ENCODE results near the gene C5AR2.
"Not testable (repeated sequence)": the region's sequence is repeated elsewhere in the genome, so short reads cannot be mapped to it uniquely, and the experiment has no call there.

Gene C5AR2

DNA sequence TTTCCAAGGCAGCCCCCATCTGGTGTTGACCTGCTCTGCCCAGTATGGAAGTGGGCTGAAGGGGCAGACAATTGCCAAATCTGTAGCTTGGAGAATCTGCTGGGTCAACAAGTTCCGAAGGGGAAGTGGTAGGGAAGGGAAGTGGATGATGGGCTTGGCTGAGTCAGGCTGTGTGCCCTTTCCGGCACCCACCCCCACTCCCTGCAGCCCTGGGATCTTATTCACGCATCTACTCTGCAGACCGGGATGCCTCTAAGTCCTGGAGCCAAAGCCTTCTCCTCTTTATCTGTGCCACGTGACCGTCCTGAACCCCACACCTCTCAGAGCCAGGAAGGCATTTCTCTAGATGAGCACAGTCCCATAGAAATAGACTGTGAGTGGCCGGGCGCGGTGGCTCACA, 7.5 kb upstream of the C5AR2 start:
- peaks cover 7% of the 10 kb centered on the region for H3K4me1 ChIP-seq (ENCODE audit: control insufficient read depth, low read length)
- no peaks in the 10 kb centered on the region for H3K9me3 ChIP-seq (ENCODE audit: control insufficient read depth, insufficient read depth, low read length)
- no peaks in the 10 kb centered on the region for H4K20me1 ChIP-seq (ENCODE audit: control insufficient read depth, insufficient read depth, low read depth, low read length)
- no peaks in the 10 kb centered on the region for H3K9me2 ChIP-seq (replicated peaks; ENCODE audit: control insufficient read depth, low read length)
- H3K27me3 ChIP-seq (ENCODE audit: control insufficient read depth, low read length), result peaks cover 5% of the 10 kb centered on the region; the same call in 1 of the 2 replicates
- no peaks in the 10 kb centered on the region for H3K79me2 ChIP-seq (ENCODE audit: control insufficient read depth, low read length)
- no peak overlapping the region for H3K27ac ChIP-seq (ENCODE audit: low read depth, low read length)
- no peaks in the 10 kb centered on the region for H3K36me3 ChIP-seq (ENCODE audit: control insufficient read depth, low read length)
- H3F3A ChIP-seq (ENCODE audit: control insufficient read depth, insufficient read depth), result no peaks in the 10 kb centered on the region
- TF ChIP-seq, protein P1, sequence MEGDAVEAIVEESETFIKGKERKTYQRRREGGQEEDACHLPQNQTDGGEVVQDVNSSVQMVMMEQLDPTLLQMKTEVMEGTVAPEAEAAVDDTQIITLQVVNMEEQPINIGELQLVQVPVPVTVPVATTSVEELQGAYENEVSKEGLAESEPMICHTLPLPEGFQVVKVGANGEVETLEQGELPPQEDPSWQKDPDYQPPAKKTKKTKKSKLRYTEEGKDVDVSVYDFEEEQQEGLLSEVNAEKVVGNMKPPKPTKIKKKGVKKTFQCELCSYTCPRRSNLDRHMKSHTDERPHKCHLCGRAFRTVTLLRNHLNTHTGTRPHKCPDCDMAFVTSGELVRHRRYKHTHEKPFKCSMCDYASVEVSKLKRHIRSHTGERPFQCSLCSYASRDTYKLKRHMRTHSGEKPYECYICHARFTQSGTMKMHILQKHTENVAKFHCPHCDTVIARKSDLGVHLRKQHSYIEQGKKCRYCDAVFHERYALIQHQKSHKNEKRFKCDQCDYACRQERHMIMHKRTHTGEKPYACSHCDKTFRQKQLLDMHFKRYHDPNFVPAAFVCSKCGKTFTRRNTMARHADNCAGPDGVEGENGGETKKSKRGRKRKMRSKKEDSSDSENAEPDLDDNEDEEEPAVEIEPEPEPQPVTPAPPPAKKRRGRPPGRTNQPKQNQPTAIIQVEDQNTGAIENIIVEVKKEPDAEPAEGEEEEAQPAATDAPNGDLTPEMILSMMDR (IDR thresholded peaks at IDR 0.05; ENCODE audit: low read depth, low read length, poor library complexity, severe bottlenecking), result no peak
- TF ChIP-seq EZH2phosphoT487 (IDR thresholded peaks at IDR 0.05; ENCODE audit: borderline replicate concordance, low read length), result no peak
- no peak overlapping the region for H3K4me2 ChIP-seq (ENCODE audit: low read length)
- no peak overlapping the region for H3K4me3 ChIP-seq (ENCODE audit: low read length)

GRCh38 chr19:47330466-47330869, 1.5 kb upstream of the C5AR2 start:
- Histone ChIP-seq H3K36me3 (ENCODE audit: control insufficient read depth, low read length) (no peaks in the 10 kb centered on the region), H3K27ac (ENCODE audit: low read depth, low read length) (no peak overlapping the region), H3K9me3 (ENCODE audit: control insufficient read depth, insufficient read depth, low read length) (no peaks in the 10 kb centered on the region), H3K4me2 (ENCODE audit: low read length) (0 out of 2 replicates have a peak overlapping the region, but pooled peaks have one; percentile 37), H3K4me1 (ENCODE audit: control insufficient read depth, low read length) (peaks cover 10% of the 10 kb centered on the region), H3K79me2 (ENCODE audit: control insufficient read depth, low read length) (no peaks in the 10 kb centered on the region), H4K20me1 (ENCODE audit: control insufficient read depth, insufficient read depth, low read depth, low read length) (no peaks in the 10 kb centered on the region), H3K9me2 (replicated peaks; ENCODE audit: control insufficient read depth, low read length) (no peaks in the 10 kb centered on the region), H3K4me3 (ENCODE audit: low read length) (no peak overlapping the region), H3K27me3 (ENCODE audit: control insufficient read depth, low read length) (peaks cover 2% of the 10 kb centered on the region; the same call in 1 of the 2 replicates), H3F3A (ENCODE audit: control insufficient read depth, insufficient read depth) (no peaks in the 10 kb centered on the region)
- TF ChIP-seq, protein P1 (IDR thresholded peaks at IDR 0.05; ENCODE audit: low read depth, low read length, poor library complexity, severe bottlenecking), result no peak
- no peak for TF ChIP-seq EZH2phosphoT487 (IDR thresholded peaks at IDR 0.05; ENCODE audit: borderline replicate concordance, low read length)

GRCh38 chr19:47331490-47331889, 485 bp upstream of the C5AR2 start:
- no peaks in the 10 kb centered on the region for H3F3A ChIP-seq (ENCODE audit: control insufficient read depth, insufficient read depth)
- peaks cover 2% of the 10 kb centered on the region; the same call in 1 of the 2 replicates for H3K27me3 ChIP-seq (ENCODE audit: control insufficient read depth, low read length)
- no peaks in the 10 kb centered on the region for H3K36me3 ChIP-seq (ENCODE audit: control insufficient read depth, low read length)
- H3K79me2 ChIP-seq (ENCODE audit: control insufficient read depth, low read length), result no peaks in the 10 kb centered on the region
- no peak overlapping the region for H3K27ac ChIP-seq (ENCODE audit: low read depth, low read length)
- H4K20me1 ChIP-seq (ENCODE audit: control insufficient read depth, insufficient read depth, low read depth, low read length), result no peaks in the 10 kb centered on the region
- peaks cover 13% of the 10 kb centered on the region for H3K4me1 ChIP-seq (ENCODE audit: control insufficient read depth, low read length)
- H3K9me2 ChIP-seq (replicated peaks; ENCODE audit: control insufficient read depth, low read length), result no peaks in the 10 kb centered on the region
- no peak overlapping the region for H3K4me3 ChIP-seq (ENCODE audit: low read length)
- H3K4me2 ChIP-seq (ENCODE audit: low read length), result no peak overlapping the region
- H3K9me3 ChIP-seq (ENCODE audit: control insufficient read depth, insufficient read depth, low read length), result no peaks in the 10 kb centered on the region
- TF ChIP-seq, protein P1 (IDR thresholded peaks at IDR 0.05; ENCODE audit: low read depth, low read length, poor library complexity, severe bottlenecking), result no peak
- no peak for TF ChIP-seq EZH2phosphoT487 (IDR thresholded peaks at IDR 0.05; ENCODE audit: borderline replicate concordance, low read length)

DNA sequence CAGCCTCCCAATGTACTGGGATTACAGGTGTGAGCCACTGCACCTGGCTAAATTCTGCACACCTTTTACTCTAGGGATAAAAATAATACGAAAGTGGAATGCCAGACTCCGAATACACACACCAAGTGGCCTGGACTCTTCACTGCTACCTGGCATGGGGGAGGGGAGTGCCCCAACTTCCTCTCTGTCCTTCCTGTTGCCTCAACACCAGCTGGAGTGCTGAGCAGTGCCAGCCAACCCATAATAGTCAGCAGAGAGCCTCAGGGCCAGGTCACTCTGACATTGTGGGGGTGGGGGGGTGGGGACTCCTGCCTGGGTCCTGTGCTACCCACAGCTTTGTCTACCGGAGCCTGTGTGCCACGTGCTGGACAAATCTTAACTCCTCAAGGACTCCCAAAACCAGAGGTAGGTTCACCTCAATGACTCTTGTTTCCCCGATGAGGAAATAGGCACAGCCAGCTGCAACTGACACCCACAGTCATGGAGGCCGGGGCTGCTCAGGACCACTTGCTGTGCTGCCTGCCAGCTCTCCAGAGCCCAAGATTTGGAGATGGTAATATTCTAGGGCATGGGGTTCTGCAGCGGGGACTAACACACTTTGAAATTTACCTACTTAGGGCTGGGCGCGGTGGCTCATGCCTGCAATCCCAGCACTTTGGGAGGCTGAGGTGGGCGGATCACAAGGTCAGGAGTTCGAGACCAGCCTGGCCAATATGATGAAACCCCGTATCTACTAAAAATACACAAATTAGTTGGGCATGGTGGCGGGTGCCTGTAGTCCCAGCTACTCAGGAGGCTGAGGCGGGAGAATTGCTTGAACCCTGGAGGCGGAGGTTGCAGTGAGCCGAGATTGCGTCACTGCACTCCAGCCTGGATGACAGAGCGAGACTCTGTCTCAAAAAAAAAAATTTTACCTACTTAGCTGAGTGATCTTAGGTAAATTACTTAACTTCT, 5.1 kb downstream of the C5AR2 start:
- H3K4me3 ChIP-seq (ENCODE audit: low read length); H3K27ac ChIP-seq (ENCODE audit: low read depth, low read length); H3K79me2 ChIP-seq (ENCODE audit: control insufficient read depth, low read length); H3K9me3 ChIP-seq (ENCODE audit: control insufficient read depth, insufficient read depth, low read length); H3K9me2 ChIP-seq (replicated peaks; ENCODE audit: control insufficient read depth, low read length); H4K20me1 ChIP-seq (ENCODE audit: control insufficient read depth, insufficient read depth, low read depth, low read length); H3F3A ChIP-seq (ENCODE audit: control insufficient read depth, insufficient read depth); H3K27me3 ChIP-seq (ENCODE audit: control insufficient read depth, low read length); H3K36me3 ChIP-seq (ENCODE audit: control insufficient read depth, low read length): not testable (repeated sequence)
- H3K4me1 ChIP-seq (ENCODE audit: control insufficient read depth, low read length), result peaks cover 12% of the 10 kb centered on the region
- H3K4me2 ChIP-seq (ENCODE audit: low read length), result peak overlapping the region; percentile 40

All from DOHH2 (cell line).